AG08396 (cell line): ENCODE results near the gene SYDE2.
A peak's percentile ranks its signal among the peaks of the same experiment; 100 is the strongest.
"Not testable (repeated sequence)": the region's sequence is repeated elsewhere in the genome, so short reads cannot be mapped to it uniquely, and the experiment has no call there.

Experiments
- DNase-seq: peaks from one replicate; pipeline ENCODE4 v3.0.0; 2012; ENCODE audit warnings: low spot score, mixed read lengths

The SYDE2 gene

GRCh38 chr1:85200463-85201339, at the start of gene SYDE2:
Gene SYDE2, minus strand, starts transcription at chr1:85201016. Its CDS starts 20 bp downstream, at chr1:85200996.
- DNase-seq: peak; percentile 91

- DNase-seq: not testable (repeated sequence)
These were observed 48.2 kb upstream of the SYDE2 start for GRCh38 chr1:85249042-85249441.

GRCh38 chr1:85245891-85246290, 45.1 kb upstream of the SYDE2 start:
- no peak for DNase-seq

- DNase-seq: no peak
These were observed 44.6 kb upstream of the SYDE2 start for GRCh38 chr1:85245456-85245855.

GRCh38 chr1:85244271-85245061, 43.6 kb upstream of the SYDE2 start:
- no peak for DNase-seq

- DNase-seq: no peak
These were observed 42.6 kb upstream of the SYDE2 start for GRCh38 chr1:85243372-85243771.

GRCh38 chr1:85240643-85241042, 39.8 kb upstream of the SYDE2 start:
- no peak for DNase-seq

GRCh38 chr1:85240174-85240601, 39.4 kb upstream of the SYDE2 start:
- no peak for DNase-seq

- no peak for DNase-seq
These were observed 36.8 kb upstream of the SYDE2 start for GRCh38 chr1:85237613-85238012.

- no peak for DNase-seq
These were observed 29.6 kb upstream of the SYDE2 start for GRCh38 chr1:85230305-85230977.

- no peak for DNase-seq
These were observed 28.8 kb upstream of the SYDE2 start for GRCh38 chr1:85229574-85230097.

- DNase-seq: no peak
These were observed 28.2 kb upstream of the SYDE2 start for GRCh38 chr1:85228972-85229371.

- no peak for DNase-seq
These were observed 25.0 kb upstream of the SYDE2 start for GRCh38 chr1:85225624-85226380.

GRCh38 chr1:85224734-85225623, 24.2 kb upstream of the SYDE2 start:
- no peak for DNase-seq

GRCh38 chr1:85224295-85224694, 23.5 kb upstream of the SYDE2 start:
- no peak for DNase-seq

GRCh38 chr1:85223334-85223733, 22.5 kb upstream of the SYDE2 start:
- no peak for DNase-seq

GRCh38 chr1:85220756-85221201, 20.0 kb upstream of the SYDE2 start:
- DNase-seq: no peak

GRCh38 chr1:85219853-85220610, 19.2 kb upstream of the SYDE2 start:
- DNase-seq: no peak

- DNase-seq: no peak
These were observed 15.9 kb upstream of the SYDE2 start for GRCh38 chr1:85216697-85217096.

- no peak for DNase-seq
These were observed 13.8 kb upstream of the SYDE2 start for GRCh38 chr1:85214654-85215053.
